HFFc6 (cell line): ENCODE results near the gene ZNF217. TPM values are rescaled to one million over a fixed set of nuclear protein-coding genes. Genes with fewer than 3 reads are reported as not detected.
A peak's percentile ranks its signal among the peaks of the same experiment; 100 is the strongest.
"Not testable (repeated sequence)": the region's sequence is repeated elsewhere in the genome, so short reads cannot be mapped to it uniquely, and the experiment has no call there.

ENCODE experiments used
- DNase-seq: peaks from one replicate; pipeline ENCODE4 v3.0.0-alpha.2; 2018
- H3K27ac Mint-ChIP-seq: 2 replicates; pipeline ENCODE4 v1.8.0; 2020; ENCODE audit warnings: mild to moderate bottlenecking, mixed read lengths
- H3K27me3 Mint-ChIP-seq: 2 replicates; pipeline ENCODE4 v1.8.0; 2021; ENCODE audit warnings: mild to moderate bottlenecking, moderate library complexity, mixed read lengths; ENCODE audit not compliant: insufficient read depth
- H3K36me3 Mint-ChIP-seq: 2 replicates; pipeline ENCODE4 v1.8.0; 2021; ENCODE audit warnings: low read depth, mixed read lengths
- H3K4me1 Mint-ChIP-seq: 2 replicates; pipeline ENCODE4 v1.8.0; 2020; ENCODE audit warnings: low read depth, mixed read lengths
- H3K4me3 Mint-ChIP-seq: 2 replicates; pipeline ENCODE4 v1.8.0; 2020; ENCODE audit warnings: mild to moderate bottlenecking, moderate library complexity, mixed read lengths
- H3K9me3 Mint-ChIP-seq: 2 replicates; pipeline ENCODE4 v1.8.0; 2020; ENCODE audit warnings: mild to moderate bottlenecking, mixed read lengths
- total RNA-seq, 6 experiments: library from RNA; stranded (reverse); fragmentation: NEBNext Ultra II Directional; extraction: Animal tissue kit (Norgen Biotek cat#: 25700); gene quantifications; 2 replicates in 1 of 6; 3 replicates in 5 of 6; pipeline ENCODE4 v1.2.3, GENCODE V29; 2021
- TF ChIP-seq, protein P1 (sequence below): fragments of 200-600 bp; sonication (generic); IDR thresholded peaks from 2 replicates; pipeline ENCODE4 v1.5.0; 2021; ENCODE audit warnings: antibody characterized with exemption, mild to moderate bottlenecking

The ZNF217 gene
- total RNA-seq, 6 experiments from 2014 or later, result 38.5 to 42.9 (median 40.1) TPM

DNA sequence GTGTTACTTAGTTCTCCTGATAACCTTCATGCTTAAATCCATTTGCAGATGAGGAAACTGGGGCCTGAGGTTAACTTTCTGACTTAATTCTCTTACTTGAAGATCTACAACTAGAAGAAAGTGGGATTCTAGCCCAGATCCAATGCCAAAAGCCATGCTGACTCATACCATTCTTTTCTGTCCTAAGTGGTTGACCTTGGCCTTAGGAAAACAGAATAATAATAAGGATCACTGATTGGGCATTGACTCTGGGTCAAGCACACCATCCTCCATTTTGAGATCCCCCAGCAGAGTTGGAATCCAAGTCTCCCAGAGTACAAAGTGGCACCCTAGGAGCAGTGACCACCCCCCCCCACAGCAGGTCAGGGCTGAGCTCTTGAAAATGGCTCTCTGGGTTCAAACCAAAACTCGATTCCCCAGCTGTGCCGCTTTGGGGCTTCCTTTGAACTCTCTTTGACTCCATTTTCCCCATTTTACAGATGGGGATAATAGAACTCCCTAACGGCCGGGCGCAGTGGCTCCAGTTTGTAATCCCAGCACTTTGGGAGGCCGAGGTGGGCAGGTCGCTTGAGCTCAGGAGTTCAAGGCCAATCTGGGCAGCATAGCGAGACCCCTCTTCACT lies 12.8 kb upstream of the ZNF217 start:
- no peaks in the 10 kb centered on the region; the same call in 1 of the 2 replicates for H3K27me3 Mint-ChIP-seq
- peaks cover 33% of the 10 kb centered on the region for H3K4me1 Mint-ChIP-seq
- no peaks in the 10 kb centered on the region for H3K9me3 Mint-ChIP-seq
- H3K36me3 Mint-ChIP-seq, result no peaks in the 10 kb centered on the region
- TF ChIP-seq, protein P1, sequence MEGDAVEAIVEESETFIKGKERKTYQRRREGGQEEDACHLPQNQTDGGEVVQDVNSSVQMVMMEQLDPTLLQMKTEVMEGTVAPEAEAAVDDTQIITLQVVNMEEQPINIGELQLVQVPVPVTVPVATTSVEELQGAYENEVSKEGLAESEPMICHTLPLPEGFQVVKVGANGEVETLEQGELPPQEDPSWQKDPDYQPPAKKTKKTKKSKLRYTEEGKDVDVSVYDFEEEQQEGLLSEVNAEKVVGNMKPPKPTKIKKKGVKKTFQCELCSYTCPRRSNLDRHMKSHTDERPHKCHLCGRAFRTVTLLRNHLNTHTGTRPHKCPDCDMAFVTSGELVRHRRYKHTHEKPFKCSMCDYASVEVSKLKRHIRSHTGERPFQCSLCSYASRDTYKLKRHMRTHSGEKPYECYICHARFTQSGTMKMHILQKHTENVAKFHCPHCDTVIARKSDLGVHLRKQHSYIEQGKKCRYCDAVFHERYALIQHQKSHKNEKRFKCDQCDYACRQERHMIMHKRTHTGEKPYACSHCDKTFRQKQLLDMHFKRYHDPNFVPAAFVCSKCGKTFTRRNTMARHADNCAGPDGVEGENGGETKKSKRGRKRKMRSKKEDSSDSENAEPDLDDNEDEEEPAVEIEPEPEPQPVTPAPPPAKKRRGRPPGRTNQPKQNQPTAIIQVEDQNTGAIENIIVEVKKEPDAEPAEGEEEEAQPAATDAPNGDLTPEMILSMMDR, result no peak
- H3K4me3 Mint-ChIP-seq, result no peak overlapping the region
- peak overlapping the region; percentile 56 for H3K27ac Mint-ChIP-seq
- DNase-seq, result peak; percentile 52

DNA sequence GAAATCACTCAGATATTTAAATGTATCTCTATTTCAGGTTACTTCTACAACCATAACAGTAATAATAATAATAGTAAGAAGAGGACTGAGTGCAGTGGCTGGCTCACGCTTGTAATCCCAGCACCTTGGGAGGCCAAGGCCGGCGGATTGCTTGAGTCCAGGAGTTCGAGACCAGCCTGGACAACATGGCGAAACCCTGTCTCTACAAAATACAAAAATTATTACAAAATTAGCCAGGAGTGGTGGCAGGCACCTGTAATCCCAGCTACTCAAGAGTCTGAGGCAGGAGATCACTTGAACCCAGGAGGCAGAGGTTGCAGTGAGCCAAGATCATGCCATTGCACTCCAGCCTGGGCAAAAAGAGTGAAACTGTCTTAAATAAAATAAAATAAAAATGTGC lies 11.8 kb upstream of the ZNF217 start:
- H3K4me3 Mint-ChIP-seq, H3K36me3 Mint-ChIP-seq, H3K27me3 Mint-ChIP-seq, H3K27ac Mint-ChIP-seq, H3K9me3 Mint-ChIP-seq, DNase-seq: not testable (repeated sequence)
- H3K4me1 Mint-ChIP-seq, result peaks cover 26% of the 10 kb centered on the region

DNA sequence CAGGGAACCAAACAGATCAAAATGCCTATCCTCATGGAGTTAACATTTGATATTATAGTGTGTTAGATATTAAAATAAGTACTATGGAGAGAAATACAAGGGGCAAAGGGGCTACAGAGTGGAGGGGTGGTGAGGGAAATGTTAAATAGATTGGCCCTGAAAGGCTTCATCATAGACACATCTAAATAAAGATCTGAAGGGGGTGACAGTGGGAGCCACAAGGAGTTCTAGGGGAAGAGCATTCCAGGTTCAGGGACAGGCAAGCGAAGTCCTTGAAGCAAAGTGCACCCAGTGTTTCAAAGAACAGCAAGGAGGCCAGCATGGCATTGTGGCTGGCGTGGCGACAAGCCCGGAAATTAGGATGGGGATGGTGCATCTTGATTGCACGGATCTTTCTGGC lies 11.2 kb upstream of the ZNF217 start:
- H3K36me3 Mint-ChIP-seq, DNase-seq, H3K27me3 Mint-ChIP-seq, H3K9me3 Mint-ChIP-seq, H3K4me3 Mint-ChIP-seq: not testable (repeated sequence)
- H3K4me1 Mint-ChIP-seq, result peaks cover 20% of the 10 kb centered on the region
- H3K27ac Mint-ChIP-seq, result peak overlapping the region; percentile 18; the same call in 1 of the 2 replicates

DNA sequence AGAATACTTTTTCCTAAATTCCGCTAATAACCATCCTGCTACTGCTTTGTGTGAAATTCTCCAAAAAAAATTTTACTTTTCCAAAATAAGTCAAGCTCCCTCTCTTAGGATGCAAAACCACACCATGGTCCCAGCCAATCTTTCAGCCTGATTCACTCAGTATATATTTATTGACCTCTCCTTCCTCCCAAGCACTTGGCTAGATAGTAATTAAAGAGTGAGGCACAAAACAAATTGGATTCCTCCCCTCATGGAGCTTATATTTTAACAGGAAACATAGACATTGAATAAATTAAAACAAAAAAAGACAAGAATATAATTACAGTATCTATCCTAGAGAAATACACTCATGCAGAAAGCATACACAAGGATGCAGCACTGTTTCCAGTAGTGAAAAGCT lies 9.0 kb upstream of the ZNF217 start:
- H3K27ac Mint-ChIP-seq, result no peak overlapping the region
- no peak overlapping the region for H3K4me3 Mint-ChIP-seq
- no peaks in the 10 kb centered on the region for H3K36me3 Mint-ChIP-seq
- peaks cover 25% of the 10 kb centered on the region for H3K4me1 Mint-ChIP-seq
- H3K9me3 Mint-ChIP-seq, result no peaks in the 10 kb centered on the region
- DNase-seq, result no peak
- TF ChIP-seq, protein P1, result no peak
- no peaks in the 10 kb centered on the region; the same call in 1 of the 2 replicates for H3K27me3 Mint-ChIP-seq

DNA sequence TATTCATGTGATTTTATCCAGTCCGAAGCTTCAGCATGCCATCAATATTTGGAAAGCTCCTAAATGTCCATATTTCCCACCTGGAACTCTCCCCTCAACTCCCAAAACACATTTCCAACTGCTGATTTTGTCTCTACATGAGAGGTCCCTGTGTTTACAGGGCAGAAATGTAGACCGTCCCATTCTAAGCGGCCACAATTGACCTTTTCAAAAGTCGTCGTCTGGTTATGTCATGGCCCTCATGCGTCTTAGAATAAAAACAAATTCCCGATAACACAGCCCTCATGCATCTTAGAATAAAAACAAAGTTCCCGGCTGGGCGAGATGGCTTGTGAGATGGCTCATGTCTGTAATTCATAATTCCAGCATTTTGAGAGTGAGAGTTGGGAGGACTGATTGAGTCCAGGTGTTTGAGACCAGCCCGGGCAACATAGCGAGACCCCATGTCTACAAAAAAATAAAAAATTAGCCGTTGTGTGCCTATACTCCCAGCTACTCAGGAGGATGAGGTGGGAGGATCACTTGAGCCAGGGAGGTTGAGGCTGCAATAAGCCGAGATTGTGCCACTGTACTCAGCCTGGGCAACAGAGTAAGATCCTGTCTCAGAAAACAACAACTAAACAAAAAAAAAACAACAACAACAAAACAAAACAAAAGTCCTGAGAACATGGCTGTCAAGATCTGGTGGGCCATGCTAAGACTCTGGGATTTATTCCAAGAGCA lies 6.4 kb upstream of the ZNF217 start:
- Mint-ChIP-seq H3K36me3 (no peaks in the 10 kb centered on the region), H3K27ac (no peak overlapping the region), H3K4me1 (peaks cover 41% of the 10 kb centered on the region), H3K4me3 (no peak overlapping the region), H3K27me3 (no peaks in the 10 kb centered on the region; the same call in 1 of the 2 replicates), H3K9me3 (no peaks in the 10 kb centered on the region)
- DNase-seq, result no peak
- TF ChIP-seq, protein P1, result no peak

DNA sequence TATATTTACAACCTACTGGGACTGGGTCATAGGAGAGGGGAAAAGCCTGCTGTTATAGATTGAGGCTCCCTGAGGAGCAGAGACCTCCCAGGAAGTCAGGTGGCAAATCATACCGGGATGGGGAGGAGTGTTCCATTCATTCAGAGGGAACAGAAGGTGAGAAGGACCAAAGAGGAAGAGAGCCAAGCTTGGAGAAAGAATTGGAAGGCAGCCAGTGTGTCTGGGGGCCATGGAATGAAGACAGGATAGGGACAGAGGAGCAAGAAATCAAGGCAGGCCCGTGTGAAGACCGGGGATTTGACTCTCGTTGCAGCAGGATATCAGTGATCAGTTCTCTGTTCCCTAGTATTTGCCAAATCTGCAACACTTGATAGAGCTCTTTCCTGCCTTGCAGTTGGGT lies 5.7 kb upstream of the ZNF217 start:
- TF ChIP-seq, protein P1, result no peak
- H3K4me1 Mint-ChIP-seq, result peaks cover 45% of the 10 kb centered on the region
- H3K4me3 Mint-ChIP-seq, result no peak overlapping the region
- no peak overlapping the region for H3K27ac Mint-ChIP-seq
- no peak for DNase-seq
- H3K27me3 Mint-ChIP-seq, result no peaks in the 10 kb centered on the region; the same call in 1 of the 2 replicates
- no peaks in the 10 kb centered on the region for H3K36me3 Mint-ChIP-seq
- H3K9me3 Mint-ChIP-seq, result no peaks in the 10 kb centered on the region
